Endodermal cell (in vitro differentiated cells): ENCODE measurements around the gene KRTAP10-3. TPM values are rescaled to one million over a fixed set of nuclear protein-coding genes. Genes with fewer than 3 reads are reported as not detected.

Experiments
- DNase-seq: peaks from one replicate; pipeline ENCODE4 v3.0.0-alpha.2; 2017
- H3K27ac ChIP-seq: 2 replicates; pipeline ENCODE4 v1.5.1; 2013; ENCODE audit warnings: mild to moderate bottlenecking, low read depth, low read length, moderate library complexity
- H3K27me3 ChIP-seq: 2 replicates; pipeline ENCODE4 v1.6.1; 2013; ENCODE audit warnings: mild to moderate bottlenecking, low read length, moderate library complexity; ENCODE audit not compliant: insufficient read depth, control insufficient read depth, poor library complexity, severe bottlenecking
- H3K36me3 ChIP-seq: 2 replicates; pipeline ENCODE4 v1.7.0; 2013; ENCODE audit warnings: mild to moderate bottlenecking, low read length, moderate library complexity; ENCODE audit not compliant: control insufficient read depth, insufficient read depth
- H3K4me1 ChIP-seq: one replicate; pipeline ENCODE4 v1.7.0; 2013; ENCODE audit warnings: low read length; ENCODE audit not compliant: control insufficient read depth, insufficient read depth
- H3K4me3 ChIP-seq: 2 replicates; pipeline ENCODE4 v1.5.1; 2013; ENCODE audit warnings: mild to moderate bottlenecking, low read length, moderate library complexity
- H3K9ac ChIP-seq: 2 replicates; pipeline ENCODE4 v1.6.1; 2013; ENCODE audit warnings: mild to moderate bottlenecking, low read length, moderate library complexity; ENCODE audit not compliant: poor library complexity, severe bottlenecking; ENCODE audit errors: extremely low read depth
- H3K9me3 ChIP-seq: 2 replicates; pipeline ENCODE4 v1.6.1; 2013; ENCODE audit warnings: mild to moderate bottlenecking, low read length, moderate library complexity; ENCODE audit not compliant: control insufficient read depth
- H3K27ac Mint-ChIP-seq: 2 replicates; pipeline ENCODE4 v1.8.0; 2020; ENCODE audit warnings: mixed read lengths
- H3K27me3 Mint-ChIP-seq: 2 replicates; pipeline ENCODE4 v1.8.0; 2021; ENCODE audit warnings: mild to moderate bottlenecking, mixed read lengths; ENCODE audit not compliant: insufficient read depth
- H3K36me3 Mint-ChIP-seq: 2 replicates; pipeline ENCODE4 v1.8.0; 2020; ENCODE audit warnings: low read depth, mixed read lengths
- H3K4me1 Mint-ChIP-seq: 2 replicates; pipeline ENCODE4 v1.8.0; 2020; ENCODE audit warnings: mixed read lengths
- H3K4me3 Mint-ChIP-seq: 2 replicates; pipeline ENCODE4 v1.8.0; 2020; ENCODE audit warnings: mild to moderate bottlenecking, moderate library complexity, mixed read lengths
- H3K9me3 Mint-ChIP-seq: 2 replicates; pipeline ENCODE4 v1.8.0; 2020; ENCODE audit warnings: mild to moderate bottlenecking, mixed read lengths
- WGBS, 2 experiments: methylation state at CpG; one replicate each; pipeline versions ENCODE4 v1.1.5 to v1.1.7; 2013; ENCODE audit warnings: missing lambda C conversion rate in 2 of 2, mixed read lengths in 1 of 2; ENCODE audit not compliant: insufficient coverage in 1 of 2, insufficient read length in 1 of 2; 5-methylcytosine and 5-hydroxymethylcytosine counted together
- total RNA-seq, 2 donors: library from RNA; stranded (reverse); fragmentation: NEBNext Ultra II Directional in 1 of 2; extraction: Animal tissue kit (Norgen Biotek cat#: 25700) in 1 of 2; gene quantifications; 2 replicates in 1 of 2; 3 replicates in 1 of 2; pipeline ENCODE4 v1.2.1, GENCODE V29; 2021
- TF ChIP-seq, protein P1 (sequence below): fragments of 200-600 bp; sonication (generic); conservative IDR thresholded peaks from 2 replicates; pipeline ENCODE4 v1.5.0; 2021; ENCODE audit warnings: antibody characterized with exemption, mild to moderate bottlenecking

The KRTAP10-3 gene
- total RNA-seq, 2 donors from 2014 or later = not detected

DNA sequence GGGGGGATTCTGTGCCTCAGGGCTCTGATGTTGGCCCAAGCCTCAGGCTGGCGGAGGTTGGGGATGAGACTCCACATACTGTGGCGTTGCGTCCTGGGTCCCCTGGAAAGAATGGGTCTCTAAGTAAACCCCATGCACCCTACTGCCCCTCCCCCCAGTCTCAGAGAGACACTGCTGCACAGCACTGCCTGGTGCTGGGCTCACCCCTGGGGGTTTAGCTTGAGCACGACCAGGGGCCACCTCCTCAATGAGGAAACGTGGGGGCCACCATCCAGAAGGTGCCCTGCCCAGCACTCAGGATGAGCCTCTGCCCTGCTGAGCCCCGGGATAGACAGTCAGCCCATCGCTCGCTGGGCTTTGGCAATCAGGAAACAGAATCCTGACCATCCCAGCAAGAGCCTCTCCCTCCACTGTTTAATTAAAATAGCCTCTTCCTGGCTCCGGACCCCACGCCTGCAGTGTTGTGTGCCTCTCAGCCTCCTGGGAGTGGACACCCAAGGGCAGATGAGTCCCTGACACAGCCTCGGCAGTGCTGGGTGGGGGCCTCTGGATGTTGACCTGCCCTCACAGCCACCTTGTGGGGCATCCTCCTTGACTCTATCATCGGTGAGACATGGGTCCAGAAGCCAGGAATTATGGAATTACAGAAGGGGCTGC, 11.4 kb upstream of the KRTAP10-3 start:
- DNase-seq = no peak
- no peaks in the 10 kb centered on the region for H3K36me3 Mint-ChIP-seq
- H3K9me3 Mint-ChIP-seq = peaks cover 22% of the 10 kb centered on the region
- H3K27ac ChIP-seq = no peak overlapping the region
- H3K27ac Mint-ChIP-seq = no peak overlapping the region
- peaks cover 2% of the 10 kb centered on the region for H3K4me1 Mint-ChIP-seq
- peaks cover 14% of the 10 kb centered on the region for H3K9me3 ChIP-seq
- H3K27me3 Mint-ChIP-seq = no peaks in the 10 kb centered on the region
- H3K36me3 ChIP-seq = no peaks in the 10 kb centered on the region
- no peaks in the 10 kb centered on the region for H3K4me1 ChIP-seq
- TF ChIP-seq, protein P1, sequence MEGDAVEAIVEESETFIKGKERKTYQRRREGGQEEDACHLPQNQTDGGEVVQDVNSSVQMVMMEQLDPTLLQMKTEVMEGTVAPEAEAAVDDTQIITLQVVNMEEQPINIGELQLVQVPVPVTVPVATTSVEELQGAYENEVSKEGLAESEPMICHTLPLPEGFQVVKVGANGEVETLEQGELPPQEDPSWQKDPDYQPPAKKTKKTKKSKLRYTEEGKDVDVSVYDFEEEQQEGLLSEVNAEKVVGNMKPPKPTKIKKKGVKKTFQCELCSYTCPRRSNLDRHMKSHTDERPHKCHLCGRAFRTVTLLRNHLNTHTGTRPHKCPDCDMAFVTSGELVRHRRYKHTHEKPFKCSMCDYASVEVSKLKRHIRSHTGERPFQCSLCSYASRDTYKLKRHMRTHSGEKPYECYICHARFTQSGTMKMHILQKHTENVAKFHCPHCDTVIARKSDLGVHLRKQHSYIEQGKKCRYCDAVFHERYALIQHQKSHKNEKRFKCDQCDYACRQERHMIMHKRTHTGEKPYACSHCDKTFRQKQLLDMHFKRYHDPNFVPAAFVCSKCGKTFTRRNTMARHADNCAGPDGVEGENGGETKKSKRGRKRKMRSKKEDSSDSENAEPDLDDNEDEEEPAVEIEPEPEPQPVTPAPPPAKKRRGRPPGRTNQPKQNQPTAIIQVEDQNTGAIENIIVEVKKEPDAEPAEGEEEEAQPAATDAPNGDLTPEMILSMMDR = no peak
- WGBS, 2 experiments = 87 to 92% methylated on average over 8 to 12 of the region's 12 CpGs
- no peak overlapping the region for H3K4me3 Mint-ChIP-seq
- no peaks in the 10 kb centered on the region for H3K27me3 ChIP-seq
- no peak overlapping the region for H3K9ac ChIP-seq
- no peak overlapping the region for H3K4me3 ChIP-seq

DNA sequence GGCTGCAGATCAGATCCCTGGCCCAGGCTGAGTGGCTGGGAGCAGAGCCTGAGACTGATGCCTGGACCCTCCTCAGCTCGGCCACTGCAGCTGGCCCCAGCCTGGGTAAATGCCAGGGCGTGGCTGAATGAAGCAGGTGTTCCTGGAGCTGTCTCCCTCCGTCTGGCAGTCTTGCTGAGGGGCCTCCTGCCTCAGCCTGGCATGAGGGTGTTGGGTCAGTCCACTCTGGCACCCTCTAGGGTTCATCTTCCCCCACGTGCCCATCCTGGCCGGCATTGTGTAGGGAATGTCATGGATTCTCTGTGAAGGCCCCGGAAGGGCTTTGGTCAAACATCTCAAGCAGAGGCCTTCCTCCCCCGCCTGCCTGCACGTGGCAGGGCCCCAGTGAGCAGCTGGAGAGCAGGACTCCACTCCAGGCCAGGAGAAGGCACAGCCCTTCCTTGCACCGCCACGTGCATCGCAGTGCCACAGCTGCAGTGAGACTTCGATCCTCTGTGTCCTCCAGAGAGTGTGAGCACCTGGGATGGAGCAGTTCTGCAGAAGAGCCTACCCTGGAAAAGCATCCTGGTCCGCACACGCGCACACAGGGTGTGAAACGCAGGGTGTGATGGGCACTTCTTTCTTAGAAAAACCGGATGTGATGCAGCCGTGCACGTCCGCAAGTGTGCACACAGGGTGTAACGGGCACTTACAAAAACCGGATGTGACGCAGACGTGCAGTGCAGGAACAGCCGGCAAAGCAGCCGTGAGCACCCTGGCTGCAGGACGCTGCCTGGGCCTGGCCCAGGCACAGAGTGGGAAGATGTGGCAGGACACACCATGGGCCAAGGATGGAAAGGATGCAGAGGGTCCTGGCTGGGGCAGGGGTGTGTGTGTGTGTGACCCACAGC, 10.3 kb upstream of the KRTAP10-3 start:
- Histone ChIP-seq H3K4me3 (no peak overlapping the region), H3K9ac (no peak overlapping the region), H3K9me3 (peaks cover 14% of the 10 kb centered on the region), H3K27ac (no peak overlapping the region), H3K4me1 (no peaks in the 10 kb centered on the region), H3K36me3 (no peaks in the 10 kb centered on the region), H3K27me3 (no peaks in the 10 kb centered on the region)
- Mint-ChIP-seq H3K27me3 (no peaks in the 10 kb centered on the region), H3K9me3 (peaks cover 22% of the 10 kb centered on the region), H3K4me3 (no peak overlapping the region), H3K36me3 (no peaks in the 10 kb centered on the region), H3K27ac (no peak overlapping the region), H3K4me1 (no peaks in the 10 kb centered on the region)
- no peak for DNase-seq
- 84 to 94% methylated on average over 24 to 27 of the region's 27 CpGs for WGBS, 2 experiments
- TF ChIP-seq, protein P1 = no peak

- Mint-ChIP-seq H3K27ac (no peak overlapping the region), H3K9me3 (peaks cover 22% of the 10 kb centered on the region), H3K4me3 (no peak overlapping the region), H3K27me3 (no peaks in the 10 kb centered on the region), H3K36me3 (no peaks in the 10 kb centered on the region), H3K4me1 (no peaks in the 10 kb centered on the region)
- TF ChIP-seq, protein P1 = no peak
- peaks cover 14% of the 10 kb centered on the region for H3K9me3 ChIP-seq
- H3K27ac ChIP-seq = no peak overlapping the region
- H3K9ac ChIP-seq = no peak overlapping the region
- H3K4me1 ChIP-seq = no peaks in the 10 kb centered on the region
- no peaks in the 10 kb centered on the region for H3K27me3 ChIP-seq
- no peak overlapping the region for H3K4me3 ChIP-seq
- DNase-seq = no peak
- H3K36me3 ChIP-seq = no peaks in the 10 kb centered on the region
- 89 to 92% methylated on average over 10 to 12 of the region's 12 CpGs for WGBS, 2 experiments
These were observed 9.7 kb upstream of the KRTAP10-3 start for GRCh38 chr21:44568261-44568660.
